ENCODE results near the gene NRXN3. TPM values are rescaled to one million over a fixed set of nuclear protein-coding genes. Genes with fewer than 3 reads are reported as not detected.

The NRXN3 gene
- total and polyA plus RNA-seq, 2 of the 4 experiments (the other 2 are of a cell fraction): 4.8 to 25.1 TPM

GRCh38 chr14:79248126-79248525, 1078.0 kb downstream of the NRXN3 start:
- H3K4me3 ChIP-seq (ENCODE audit: insufficient read depth, low read depth, low read length): no peak overlapping the region
- no peak overlapping the region for H4K91ac ChIP-seq (ENCODE audit: insufficient read depth, low read depth, low read length)
- H4K8ac ChIP-seq (ENCODE audit: low read depth in 2 of 2, low read length in 2 of 2): no peak overlapping the region
- H3K4me1 ChIP-seq (ENCODE audit: control insufficient read depth, insufficient read depth, low read length): no peaks in the 10 kb centered on the region
- no TSS peak for BruUV-seq (replicated peaks)
- no peak overlapping the region for H2BK15ac ChIP-seq (ENCODE audit: low read depth, low read length)
- H2AK5ac ChIP-seq (ENCODE audit: low read depth, low read length): no peak overlapping the region
- ATAC-seq (ENCODE audit: low read depth) (no peak), DNase-seq (peak; percentile 1)
- no peak overlapping the region for H2BK5ac ChIP-seq (ENCODE audit: low read depth, low read length, poor library complexity, severe bottlenecking)
- no peaks in the 10 kb centered on the region for H3K36me3 ChIP-seq (ENCODE audit: control insufficient read depth, insufficient read depth, low read length)
- no peaks in the 10 kb centered on the region for H4K20me1 ChIP-seq (ENCODE audit: insufficient read depth, low read length)
- CTCF ChIA-PET: no interaction called here
- H3K9me1 ChIP-seq (ENCODE audit: insufficient read depth, low read length): no peaks in the 10 kb centered on the region
- intact Hi-C loops (cut with micrococcal nuclease): no loop called here
- no peak overlapping the region for H2BK120ac ChIP-seq (ENCODE audit: low read depth, low read length)
- no peak overlapping the region for H3K14ac ChIP-seq (replicated peaks; ENCODE audit: low read depth, low read length)
- no peak overlapping the region for H3K23ac ChIP-seq (ENCODE audit: low read depth, low read length)
- H4K5ac ChIP-seq (ENCODE audit: low read depth, low read length): no peak overlapping the region
- H3K18ac ChIP-seq (ENCODE audit: low read depth, low read length): no peak overlapping the region
- POLR2A ChIA-PET (ENCODE audit: unreplicated experiment): no interaction called here
- H3K79me1 ChIP-seq (ENCODE audit: low read depth in 1 of 2, low read length in 2 of 2): no peaks in the 10 kb centered on the region
- H3K27ac ChIP-seq (ENCODE audit: insufficient read depth, low read length): no peak overlapping the region
- H2AFZ ChIP-seq (replicated peaks; ENCODE audit: low read length, poor library complexity): peak overlapping the region; percentile 5
- H3K9ac ChIP-seq (ENCODE audit: low read depth, low read length): no peak overlapping the region
- 80% methylated on average over 1 of the region's 2 CpGs; no CpG with 5 or more reads in 1 of the 2 experiments for WGBS, 2 experiments (ENCODE audit: extremely low coverage in 2 of 2, insufficient read length in 1 of 2)
- dilution Hi-C loops (cut with HindIII; ENCODE audit: low sequenced_read_pairs, unreplicated experiment): no loop called here
- H3K56ac ChIP-seq (ENCODE audit: extremely low read depth, insufficient read depth, low read length): no peak overlapping the region
- no peak for TF ChIP-seq RFX5 (IDR thresholded peaks at IDR 0.05; ENCODE audit: low read depth, low read length)
- H3K27me3 ChIP-seq (ENCODE audit: control insufficient read depth, insufficient read depth, low read length): no peaks in the 10 kb centered on the region; the same call in 1 of the 2 replicates
- no peak overlapping the region for H2AK9ac ChIP-seq (replicated peaks; ENCODE audit: low read depth, low read length, poor library complexity)
- no peaks in the 10 kb centered on the region for H3K9me3 ChIP-seq (ENCODE audit: control insufficient read depth, insufficient read depth, low read length)
- in situ Hi-C loops (cut with MboI; ENCODE audit: low sequenced_read_pairs): no loop called here
- no peak overlapping the region for H3K4me2 ChIP-seq (ENCODE audit: low read depth, low read length)
- no peak overlapping the region for H2BK20ac ChIP-seq (ENCODE audit: low read depth, low read length)
- H3K4ac ChIP-seq (ENCODE audit: low read depth, low read length): no peak overlapping the region

Measured in IMR-90 (cell line).